Cardiac fibroblast (primary cell): Measurements from ENCODE around the gene ASCL2.

Source experiments
- DNase-seq, 2 donors: peaks; one replicate each; pipeline versions ENCODE4 v3.0.0 to v3.0.0-alpha.2; 2010; ENCODE audit warnings: low read depth in 2 of 2
- H3K4me3 ChIP-seq, 2 donors: replicated peaks in 1 of 2; 1 replicate in 1 of 2; 2 replicates in 1 of 2; pipeline ENCODE4 v1.5.1; 2011; ENCODE audit warnings: low read depth in 2 of 2, low read length in 2 of 2, mild to moderate bottlenecking in 2 of 2, moderate library complexity in 1 of 2
- TF ChIP-seq, protein P1 (sequence below): IDR thresholded peaks from one replicate; pipeline ENCODE4 v1.5.1; 2011; ENCODE audit warnings: low read depth, mild to moderate bottlenecking, low read length, inconsistent platforms

The ASCL2 gene

DNA sequence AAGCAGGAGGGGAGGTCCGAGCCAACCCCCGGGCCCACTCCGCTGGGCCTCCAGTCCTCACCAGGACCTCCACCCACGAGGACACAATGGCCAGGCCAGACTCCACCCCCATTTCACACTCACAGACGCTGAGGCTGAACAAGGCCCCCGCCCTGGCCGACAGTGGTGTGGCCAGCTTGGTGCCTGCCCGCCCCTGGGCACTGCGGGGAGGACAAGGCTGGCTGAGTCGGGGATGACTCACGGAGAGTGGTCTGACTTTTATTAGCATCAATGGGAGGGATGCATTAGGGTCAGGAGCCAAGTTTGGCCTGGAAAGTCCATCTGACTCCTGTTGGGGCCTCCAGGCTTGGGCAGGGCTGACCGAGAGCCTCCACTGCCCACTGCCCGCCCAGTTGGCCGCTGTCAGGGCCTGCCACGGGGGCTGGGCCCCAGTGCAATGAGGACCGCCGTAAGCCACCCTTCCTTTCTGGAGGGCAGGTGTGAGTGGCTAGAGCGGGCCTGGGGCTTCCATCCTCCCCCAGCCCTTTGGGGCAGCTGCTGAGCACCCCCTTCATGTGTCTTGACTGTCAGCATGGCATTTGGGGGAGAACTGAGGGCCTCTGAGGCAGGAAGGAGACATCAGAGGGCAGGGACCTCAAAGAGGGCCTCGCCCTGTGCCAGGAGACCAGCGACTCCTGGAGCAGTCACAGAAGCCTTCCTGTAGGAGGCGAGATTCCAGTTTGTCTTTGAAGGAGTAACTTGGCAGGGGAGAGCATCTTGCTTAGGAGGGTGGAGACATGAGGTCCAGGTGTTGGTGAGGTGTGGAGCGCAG is 42.0 kb upstream of the ASCL2 start:
- peak; percentile 32 to 69 for DNase-seq
- TF ChIP-seq, protein P1, sequence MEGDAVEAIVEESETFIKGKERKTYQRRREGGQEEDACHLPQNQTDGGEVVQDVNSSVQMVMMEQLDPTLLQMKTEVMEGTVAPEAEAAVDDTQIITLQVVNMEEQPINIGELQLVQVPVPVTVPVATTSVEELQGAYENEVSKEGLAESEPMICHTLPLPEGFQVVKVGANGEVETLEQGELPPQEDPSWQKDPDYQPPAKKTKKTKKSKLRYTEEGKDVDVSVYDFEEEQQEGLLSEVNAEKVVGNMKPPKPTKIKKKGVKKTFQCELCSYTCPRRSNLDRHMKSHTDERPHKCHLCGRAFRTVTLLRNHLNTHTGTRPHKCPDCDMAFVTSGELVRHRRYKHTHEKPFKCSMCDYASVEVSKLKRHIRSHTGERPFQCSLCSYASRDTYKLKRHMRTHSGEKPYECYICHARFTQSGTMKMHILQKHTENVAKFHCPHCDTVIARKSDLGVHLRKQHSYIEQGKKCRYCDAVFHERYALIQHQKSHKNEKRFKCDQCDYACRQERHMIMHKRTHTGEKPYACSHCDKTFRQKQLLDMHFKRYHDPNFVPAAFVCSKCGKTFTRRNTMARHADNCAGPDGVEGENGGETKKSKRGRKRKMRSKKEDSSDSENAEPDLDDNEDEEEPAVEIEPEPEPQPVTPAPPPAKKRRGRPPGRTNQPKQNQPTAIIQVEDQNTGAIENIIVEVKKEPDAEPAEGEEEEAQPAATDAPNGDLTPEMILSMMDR = no peak
- no peak overlapping the region for H3K4me3 ChIP-seq

DNA sequence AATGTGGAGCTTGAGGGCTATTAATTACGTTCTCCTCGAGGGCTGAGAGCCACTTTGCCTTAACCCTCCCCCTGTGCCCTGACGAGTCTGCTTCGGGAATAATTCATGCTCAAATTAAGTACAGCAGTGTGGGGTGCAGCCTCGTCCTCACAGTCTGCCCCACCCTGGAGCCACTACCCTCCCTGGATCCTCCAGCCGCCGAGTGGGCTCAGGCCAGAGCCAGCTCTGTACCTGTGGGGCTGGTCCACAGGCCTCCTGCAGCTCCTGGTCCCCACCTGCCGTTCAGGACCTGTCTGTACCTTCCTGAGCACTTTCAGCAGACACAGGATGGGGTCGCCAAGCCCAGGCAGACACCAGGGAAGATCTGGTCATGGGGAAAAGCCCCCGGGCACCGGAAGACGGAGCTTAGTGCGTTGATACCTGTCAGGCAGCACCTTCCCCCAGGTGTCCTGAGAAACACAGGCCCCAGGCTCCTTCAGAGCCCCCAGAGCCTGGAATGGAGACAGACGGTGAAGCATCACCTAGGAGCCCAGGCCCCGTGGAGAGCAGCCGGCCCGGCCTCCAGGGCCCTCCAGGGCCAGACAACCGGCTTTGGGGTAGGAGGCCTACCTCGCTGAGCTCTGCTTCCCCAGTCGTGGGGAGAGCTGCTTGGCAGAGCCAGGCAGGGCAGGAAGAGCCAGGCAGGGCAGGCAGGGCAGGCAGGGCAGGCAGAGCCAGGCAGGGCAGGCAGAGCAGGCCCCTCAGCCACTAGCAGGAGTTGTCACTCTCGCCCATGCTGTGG is 41.2 kb upstream of the ASCL2 start:
- H3K4me3 ChIP-seq = no peak overlapping the region
- TF ChIP-seq, protein P1 = no peak
- DNase-seq = no peak

DNA sequence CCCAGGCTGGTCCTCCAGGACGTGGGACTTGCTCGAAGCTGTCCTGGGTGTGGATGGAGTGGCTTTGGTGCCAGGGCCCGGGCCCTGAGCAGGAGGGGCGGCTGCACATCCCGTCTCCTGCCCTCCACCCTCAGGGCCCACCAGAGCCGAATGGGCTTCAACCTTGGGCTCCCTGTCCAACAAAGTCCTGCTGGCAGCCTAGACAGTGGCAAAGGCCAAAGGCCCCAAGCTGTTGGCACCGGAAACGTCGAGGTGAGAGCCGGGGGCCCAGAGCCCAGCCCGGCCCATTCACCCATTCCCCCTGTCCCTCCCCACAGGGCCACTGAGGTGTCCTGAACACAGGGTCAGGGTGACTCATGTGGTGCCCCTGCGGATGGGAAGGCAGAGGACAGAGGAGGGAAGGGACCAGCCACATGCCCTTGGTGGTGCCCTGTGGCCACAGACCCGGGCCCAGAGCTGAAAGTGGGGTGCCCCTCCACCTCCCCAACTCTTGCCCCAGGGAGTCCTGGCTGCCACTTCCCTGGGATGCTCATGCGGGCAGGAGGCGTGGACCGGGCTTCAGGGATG is 40.5 kb upstream of the ASCL2 start:
- H3K4me3 ChIP-seq = no peak overlapping the region
- DNase-seq = no peak
- TF ChIP-seq, protein P1 = no peak

DNA sequence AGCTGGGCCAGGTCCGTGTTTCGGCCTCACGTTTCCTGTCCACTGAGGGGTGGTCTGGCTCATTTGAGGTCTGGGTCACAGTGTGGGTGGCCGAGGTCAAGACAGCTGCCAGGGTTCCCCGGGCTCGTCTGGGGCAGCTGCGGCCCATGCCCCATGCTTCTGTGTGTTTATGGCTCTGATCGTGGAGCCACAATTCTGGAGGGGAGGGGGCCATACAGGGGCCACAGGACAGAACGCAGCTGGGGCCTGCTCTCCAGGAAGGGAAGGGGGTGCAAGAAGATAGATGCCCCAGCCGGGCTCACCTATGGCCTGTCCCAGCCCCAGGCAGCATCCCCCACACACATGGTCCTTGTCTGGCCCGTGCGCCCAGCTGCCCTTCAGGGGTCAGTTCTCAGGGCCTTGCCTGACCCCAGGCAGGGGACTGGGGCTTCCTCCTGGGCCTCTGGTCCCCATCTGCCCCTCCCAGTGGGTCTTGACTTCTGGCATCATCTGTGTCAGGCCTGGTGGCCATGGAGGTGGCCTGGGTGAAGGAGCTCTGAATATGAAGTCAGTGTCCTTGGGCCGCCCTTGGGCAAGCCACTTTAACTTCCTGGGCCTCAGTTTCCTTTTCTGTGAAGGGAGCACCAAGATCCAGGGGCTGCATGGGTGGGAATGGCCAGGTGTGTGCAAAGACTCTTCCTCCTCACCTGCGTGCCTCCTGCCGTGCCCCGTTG is 39.8 kb upstream of the ASCL2 start:
- TF ChIP-seq, protein P1 = no peak
- no peak for DNase-seq
- H3K4me3 ChIP-seq = no peak overlapping the region

DNA sequence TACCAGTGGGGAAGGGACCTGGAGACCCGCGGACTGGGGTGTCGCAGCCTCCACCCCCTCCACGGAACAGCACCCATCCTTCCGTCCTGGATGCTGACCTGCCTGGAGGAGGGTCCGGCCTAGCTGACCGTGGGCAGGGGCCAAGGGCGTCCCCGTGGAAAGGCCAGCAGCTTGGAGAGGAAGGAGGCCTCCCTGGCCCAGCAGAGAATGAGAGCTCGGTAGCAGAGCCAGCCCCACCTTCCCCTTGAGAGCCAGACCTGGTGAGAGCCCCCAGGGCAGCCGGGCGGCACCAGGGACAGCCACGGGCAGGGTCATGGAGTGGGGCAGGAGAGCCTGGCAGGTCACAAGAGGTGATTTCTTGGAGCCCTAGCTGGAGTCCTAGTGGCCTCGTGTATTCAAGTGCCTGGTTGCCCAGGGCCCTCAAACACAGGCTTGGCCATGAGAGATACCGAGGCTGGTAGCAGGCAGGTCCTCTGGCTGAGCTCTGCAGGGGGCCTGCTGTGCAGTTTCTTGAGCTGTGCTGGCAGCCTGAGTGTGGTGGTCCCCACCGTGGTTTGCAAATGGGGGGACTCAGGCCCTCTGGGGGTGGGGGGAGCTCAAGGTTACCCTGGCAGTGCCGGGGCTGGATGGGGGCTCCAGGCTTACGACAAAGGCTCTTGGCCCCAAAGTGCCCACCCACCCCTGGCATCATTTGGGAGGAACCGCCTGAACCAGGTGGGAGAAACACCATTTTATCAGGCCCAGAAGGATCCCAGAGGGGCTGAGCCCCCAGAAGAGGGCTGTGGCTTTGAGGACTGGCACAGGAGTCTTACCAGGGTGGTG is 39.1 kb upstream of the ASCL2 start:
- H3K4me3 ChIP-seq = no peak overlapping the region
- no peak for DNase-seq
- TF ChIP-seq, protein P1 = no peak

DNA sequence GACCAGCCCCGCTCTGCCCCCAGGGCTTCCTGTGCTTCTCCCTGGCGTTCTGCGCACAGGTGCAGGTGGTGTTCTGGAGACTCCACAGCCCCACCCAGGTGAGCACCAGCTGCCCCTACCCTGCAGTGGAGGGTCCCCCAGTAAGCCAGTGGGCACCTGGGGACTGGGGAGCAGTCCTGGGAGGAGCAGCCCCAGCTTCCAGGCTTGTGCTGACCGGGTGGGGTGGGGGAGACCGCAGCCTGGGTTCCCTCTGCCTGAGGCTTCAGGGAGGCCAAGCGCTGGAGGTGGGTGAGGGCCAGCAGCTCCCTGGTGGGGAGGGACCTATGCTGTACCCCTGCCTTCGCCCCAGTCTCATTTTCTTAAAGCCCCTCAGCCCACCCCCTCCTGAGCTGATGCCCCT is 38.3 kb upstream of the ASCL2 start:
- no peak overlapping the region for H3K4me3 ChIP-seq
- TF ChIP-seq, protein P1 = no peak
- DNase-seq = no peak
